H1 (cell line): ENCODE results near the gene CEP85. TPM values are rescaled to one million over a fixed set of nuclear protein-coding genes. Genes with fewer than 3 reads are reported as not detected.

ENCODE experiments used
- CEBPB ChIP-seq: IDR thresholded peaks from 2 replicates; pipeline ENCODE4 v1.6.1; 2012; ENCODE audit warnings: low read depth, low read length
- CHD7 ChIP-seq: fragments of 300-600 bp; sonication (generic); IDR thresholded peaks from 2 replicates; pipeline ENCODE4 v1.7.1; 2012; ENCODE audit warnings: low read length, moderate library complexity, mild to moderate bottlenecking, inconsistent platforms; ENCODE audit not compliant: insufficient replicate concordance
- CTBP2 ChIP-seq: IDR thresholded peaks from 2 replicates; pipeline ENCODE4 v1.7.0; 2011; ENCODE audit warnings: borderline replicate concordance, mild to moderate bottlenecking, moderate library complexity, mixed read lengths, low read length; ENCODE audit not compliant: insufficient read depth, insufficient read length
- EGR1 ChIP-seq: IDR thresholded peaks from 2 replicates; pipeline ENCODE4 v1.6.1; 2011; ENCODE audit warnings: low read depth, low read length, borderline replicate concordance
- FOSL1 ChIP-seq: IDR thresholded peaks from 2 replicates; pipeline ENCODE4 v1.6.1; 2011; ENCODE audit warnings: mild to moderate bottlenecking, low read depth, low read length, moderate library complexity; ENCODE audit not compliant: insufficient read depth
- PHF8 ChIP-seq: fragments of 200-600 bp; sonication (generic); conservative IDR thresholded peaks from 2 replicates; pipeline ENCODE4 v1.7.1; 2012; ENCODE audit warnings: low read depth, mild to moderate bottlenecking, inconsistent platforms, low read length, moderate library complexity
- POU5F1 ChIP-seq: IDR thresholded peaks from 2 replicates; pipeline ENCODE4 v1.6.1; 2011; ENCODE audit warnings: low read depth, mild to moderate bottlenecking, low read length, moderate library complexity
- RXRA ChIP-seq: IDR thresholded peaks from 2 replicates; pipeline ENCODE4 v1.6.1; 2011; ENCODE audit warnings: low read depth, mild to moderate bottlenecking, low read length, moderate library complexity; ENCODE audit not compliant: insufficient read depth
- SAP30 ChIP-seq: fragments of 300-600 bp; sonication (generic); IDR thresholded peaks from 2 replicates; pipeline ENCODE4 v1.7.1; 2012; ENCODE audit warnings: low read length, moderate library complexity, mild to moderate bottlenecking, inconsistent platforms; ENCODE audit not compliant: insufficient read depth, insufficient replicate concordance
- SIRT6 ChIP-seq: IDR thresholded peaks from one replicate; pipeline ENCODE4 v1.7.1; 2012; ENCODE audit warnings: low read length, inconsistent platforms
- SRF ChIP-seq: IDR thresholded peaks from 2 replicates; pipeline ENCODE4 v1.6.1; 2011; ENCODE audit warnings: mild to moderate bottlenecking, low read depth, low read length, moderate library complexity
- ZNF274 ChIP-seq: IDR thresholded peaks from 2 replicates; pipeline ENCODE4 v1.7.0; 2012; ENCODE audit warnings: low read length, borderline replicate concordance; ENCODE audit errors: extremely low read depth
- polyA plus RNA-seq, 7 experiments: library from polyadenylated mRNA; depleted of rRNA in 3 of 7; stranded (reverse) in 5 of 7; unstranded in 2 of 7; fragments of >200 nt in 5 of 7; fragments of 200-250 nt in 2 of 7; gene quantifications; 1 replicate in 5 of 7; 2 replicates in 1 of 7; 4 replicates in 1 of 7; pipeline versions ENCODE4 v1.2.1 to v1.2.3, GENCODE V29; 2011 to 2013; ENCODE audit warnings: missing spikeins in 2 of 7, mixed read lengths in 2 of 7
- total RNA-seq: library from RNA; stranded (reverse); fragmentation: NEBNext Ultra II Directional; extraction: Animal tissue kit (Norgen Biotek cat#: 25700); gene quantifications from 2 replicates; pipeline ENCODE4 v1.2.1, GENCODE V29; 2021

The CEP85 gene
- total and polyA plus RNA-seq, 2 of the 8 experiments (the other 6 are each of a cell fraction or from before 2014, with no cell fraction given): 40.4 to 43.7 TPM

GRCh38 chr1:26277719-26278118 is 43.7 kb downstream of the CEP85 start (continued):
- TF ChIP-seq CHD7: no peak
- TF ChIP-seq PHF8: no peak
- no peak for TF ChIP-seq ZNF274
- no peak for TF ChIP-seq FOSL1
- no peak for TF ChIP-seq EGR1
- no peak for TF ChIP-seq SIRT6
- no peak for TF ChIP-seq CTBP2
- TF ChIP-seq SAP30: no peak
- TF ChIP-seq RXRA: no peak
- TF ChIP-seq SRF: no peak
- no peak for TF ChIP-seq CEBPB
- TF ChIP-seq POU5F1: no peak
